ENCODE data around the gene NUF2.
"Not testable (repeated sequence)": the region's sequence is repeated elsewhere in the genome, so short reads cannot be mapped to it uniquely, and the experiment has no call there.

NUF2 gene

DNA sequence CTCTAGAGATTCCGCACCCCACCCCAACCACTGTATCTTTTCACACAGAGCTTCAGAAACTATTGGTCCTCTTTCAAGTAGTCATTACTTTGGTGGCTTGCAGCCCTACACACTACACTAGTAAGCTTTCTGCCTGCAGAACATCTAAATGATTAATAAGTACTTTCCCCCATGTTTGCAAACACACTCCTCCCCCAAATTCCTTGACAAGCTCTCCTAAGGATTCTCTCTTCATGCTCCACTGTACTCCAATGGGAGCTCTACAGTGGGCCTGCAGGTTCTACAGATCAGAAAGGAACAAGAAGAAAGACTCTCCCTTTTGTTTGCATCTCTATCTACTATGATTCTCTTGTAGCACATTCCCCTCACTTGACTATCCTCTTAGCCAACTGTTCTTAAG is 16.3 kb upstream of the NUF2 start:
- H3K27ac ChIP-seq = no peak overlapping the region
- CTCF ChIA-PET = interaction anchor here (1.4 kb wide), 1 partner anchor 10 kb away, joined by 3 read pairs; no protein-coding TSS in a partner anchor
- TF ChIP-seq, protein P1, sequence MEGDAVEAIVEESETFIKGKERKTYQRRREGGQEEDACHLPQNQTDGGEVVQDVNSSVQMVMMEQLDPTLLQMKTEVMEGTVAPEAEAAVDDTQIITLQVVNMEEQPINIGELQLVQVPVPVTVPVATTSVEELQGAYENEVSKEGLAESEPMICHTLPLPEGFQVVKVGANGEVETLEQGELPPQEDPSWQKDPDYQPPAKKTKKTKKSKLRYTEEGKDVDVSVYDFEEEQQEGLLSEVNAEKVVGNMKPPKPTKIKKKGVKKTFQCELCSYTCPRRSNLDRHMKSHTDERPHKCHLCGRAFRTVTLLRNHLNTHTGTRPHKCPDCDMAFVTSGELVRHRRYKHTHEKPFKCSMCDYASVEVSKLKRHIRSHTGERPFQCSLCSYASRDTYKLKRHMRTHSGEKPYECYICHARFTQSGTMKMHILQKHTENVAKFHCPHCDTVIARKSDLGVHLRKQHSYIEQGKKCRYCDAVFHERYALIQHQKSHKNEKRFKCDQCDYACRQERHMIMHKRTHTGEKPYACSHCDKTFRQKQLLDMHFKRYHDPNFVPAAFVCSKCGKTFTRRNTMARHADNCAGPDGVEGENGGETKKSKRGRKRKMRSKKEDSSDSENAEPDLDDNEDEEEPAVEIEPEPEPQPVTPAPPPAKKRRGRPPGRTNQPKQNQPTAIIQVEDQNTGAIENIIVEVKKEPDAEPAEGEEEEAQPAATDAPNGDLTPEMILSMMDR (conservative IDR thresholded peaks at IDR 0.05; ENCODE audit: low read depth) = no peak
- POLR2A ChIA-PET (ENCODE audit: low non-redundant PET) = no interaction called here
- DNase-seq (ENCODE audit: low spot score) = no peak

DNA sequence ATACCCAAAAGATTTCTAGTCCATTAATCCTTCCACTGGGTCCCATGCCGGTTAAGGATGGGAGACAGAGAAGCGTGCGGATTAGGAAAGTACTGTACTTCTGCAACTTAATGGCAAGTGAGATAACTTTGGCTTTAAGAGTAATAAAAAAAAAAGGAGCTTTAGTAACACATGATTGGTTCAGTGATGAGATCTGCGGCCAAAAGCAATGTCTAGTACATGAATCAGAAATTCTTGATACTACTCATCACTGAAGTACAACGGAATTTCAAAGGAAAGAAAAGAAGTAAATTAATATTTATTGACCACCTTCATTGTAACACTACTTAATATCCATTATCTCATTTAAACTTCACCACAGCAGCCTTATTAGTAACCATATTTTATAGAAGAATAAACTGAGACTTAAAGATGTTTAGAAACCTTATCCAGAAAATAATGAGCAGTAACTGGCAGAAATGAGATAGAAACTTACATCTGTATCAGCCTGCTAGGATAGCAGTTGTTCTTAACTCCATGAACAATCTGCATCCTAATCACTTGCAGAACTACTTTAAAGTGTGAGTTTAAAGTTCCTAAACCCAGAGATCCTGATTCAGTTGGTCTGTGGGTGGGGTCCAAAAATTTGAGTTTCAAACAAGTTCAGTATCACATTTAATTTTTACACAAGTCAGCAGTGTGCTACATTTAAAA is 14.1 kb upstream of the NUF2 start:
- CTCF ChIA-PET = interaction anchor here (0.5 kb wide), 1 partner anchor 429 kb away, joined by 3 read pairs; no protein-coding TSS in a partner anchor
- POLR2A ChIA-PET (ENCODE audit: low non-redundant PET) = no interaction called here
- peak; percentile 34 for DNase-seq (ENCODE audit: low spot score)
- TF ChIP-seq, protein P1 (conservative IDR thresholded peaks at IDR 0.05; ENCODE audit: low read depth) = no peak
- H3K27ac ChIP-seq = no peak overlapping the region

DNA sequence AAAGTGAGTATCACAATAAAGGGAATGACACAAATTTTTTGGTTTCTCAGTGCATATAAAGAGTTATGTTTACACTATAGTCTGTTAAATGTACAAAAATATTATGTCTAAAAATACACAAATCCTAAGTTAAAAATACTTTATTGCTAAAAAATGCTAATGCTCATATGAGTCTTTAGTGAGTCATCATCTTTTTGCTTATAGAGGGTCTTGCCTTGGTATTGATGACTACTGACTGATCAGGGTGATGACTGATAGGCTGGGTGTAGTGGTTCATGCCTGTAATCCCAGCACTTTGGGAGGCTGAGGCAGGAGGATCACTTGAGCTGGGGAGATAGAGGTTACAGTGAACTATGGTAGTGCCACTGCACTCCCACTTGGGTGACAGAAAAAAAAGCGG is 12.9 kb upstream of the NUF2 start:
- TF ChIP-seq, protein P1 (conservative IDR thresholded peaks at IDR 0.05; ENCODE audit: low read depth) = no peak
- DNase-seq (ENCODE audit: low spot score) = no peak
- POLR2A ChIA-PET (ENCODE audit: low non-redundant PET) = no interaction called here
- no peak overlapping the region for H3K27ac ChIP-seq
- CTCF ChIA-PET = no interaction called here

DNA sequence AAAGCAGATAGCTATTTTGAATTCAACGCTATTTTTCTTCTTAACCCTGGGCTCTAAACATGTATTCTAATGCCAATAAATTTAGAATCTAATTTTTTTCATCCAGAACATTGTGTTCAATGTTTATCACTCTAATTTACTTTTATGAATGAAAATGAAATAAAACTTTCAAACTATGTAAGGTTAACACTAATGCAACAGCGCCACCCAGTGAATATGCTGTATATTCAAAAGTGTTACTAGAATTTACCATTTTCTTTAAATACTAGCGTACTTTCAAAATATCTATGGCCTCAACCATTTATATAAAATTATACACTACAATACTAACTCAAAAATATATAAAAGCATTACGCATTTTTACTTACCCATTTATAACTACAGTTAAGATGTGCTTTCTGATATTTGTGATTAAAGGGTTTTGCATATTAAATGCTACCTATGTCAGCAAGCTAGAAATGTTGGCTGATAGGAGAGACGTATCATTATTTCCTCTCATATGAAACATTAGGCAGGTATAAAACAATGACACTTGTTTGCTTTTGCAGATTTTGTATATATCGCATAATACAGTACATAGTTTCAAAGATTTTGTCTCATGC is 5.9 kb upstream of the NUF2 start:
- ChIA-PET POLR2A (ENCODE audit: low non-redundant PET) (no interaction called here), CTCF (interaction anchor here (0.5 to 1.6 kb wide), 10 partner anchors 10 to 467 kb away, joined by 3 to 15 read pairs (median 3); partner anchors contain the start of gene RGS4)
- peak; percentile 6 for DNase-seq (ENCODE audit: low spot score)

DNA sequence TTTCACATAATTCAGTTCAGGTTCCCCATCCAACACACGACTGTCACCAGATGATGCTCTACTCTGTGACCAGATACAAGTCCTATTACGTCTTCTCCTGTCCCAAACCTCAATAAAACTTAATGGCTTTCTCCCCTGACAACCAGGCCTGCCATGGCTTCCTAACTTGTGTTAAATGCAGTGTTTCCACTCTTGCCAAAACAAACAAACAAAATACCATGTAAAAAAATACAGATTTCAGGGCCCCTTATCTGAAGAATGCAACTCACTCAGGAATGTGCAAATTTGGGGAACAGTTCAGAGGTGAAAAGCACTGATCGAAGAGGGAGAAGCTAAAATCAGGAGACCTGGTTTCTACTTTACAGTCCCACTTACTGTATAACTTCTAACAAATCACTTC is 863 bp upstream of the NUF2 start:
- TF ChIP-seq, protein P1 (conservative IDR thresholded peaks at IDR 0.05; ENCODE audit: low read depth) = no peak
- H3K27ac ChIP-seq = no peak overlapping the region
- CTCF ChIA-PET = no interaction called here
- POLR2A ChIA-PET (ENCODE audit: low non-redundant PET) = interaction anchor here (0.6 kb wide), 1 partner anchor 43 kb away, joined by 4 read pairs; no protein-coding TSS in a partner anchor
- DNase-seq (ENCODE audit: low spot score) = no peak

More for the DNA sequence above, 5.9 kb upstream of the NUF2 start:
- TF ChIP-seq, protein P1 (conservative IDR thresholded peaks at IDR 0.05; ENCODE audit: low read depth) = peak; percentile 74
- no peak overlapping the region for H3K27ac ChIP-seq

DNA sequence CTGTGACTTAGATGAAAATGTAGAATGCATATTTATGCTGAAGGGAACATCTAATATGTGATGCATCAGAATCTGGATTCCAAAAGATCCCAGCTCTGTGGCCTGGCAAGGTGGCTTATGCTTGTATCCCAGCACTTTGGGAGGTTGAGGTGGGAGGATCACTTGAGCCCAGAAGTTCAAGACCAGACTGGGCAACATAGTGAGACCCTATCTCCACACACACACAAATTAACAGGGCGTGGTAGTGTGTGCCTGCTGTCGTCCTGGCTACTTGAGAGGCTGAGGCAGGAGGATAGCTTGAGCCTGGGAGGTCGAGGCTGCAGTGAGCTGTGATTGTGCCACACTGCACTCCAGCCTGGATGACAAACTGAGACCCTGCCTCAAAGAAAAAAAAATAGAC is 1.6 kb downstream of the NUF2 start:
- DNase-seq (ENCODE audit: low spot score); H3K27ac ChIP-seq; POLR2A ChIA-PET (ENCODE audit: low non-redundant PET): not testable (repeated sequence)
- CTCF ChIA-PET = interaction anchor here (0.6 to 1.0 kb wide), 2 partner anchors 19 to 56 kb away, joined by 3 to 4 read pairs; no protein-coding TSS in a partner anchor

DNA sequence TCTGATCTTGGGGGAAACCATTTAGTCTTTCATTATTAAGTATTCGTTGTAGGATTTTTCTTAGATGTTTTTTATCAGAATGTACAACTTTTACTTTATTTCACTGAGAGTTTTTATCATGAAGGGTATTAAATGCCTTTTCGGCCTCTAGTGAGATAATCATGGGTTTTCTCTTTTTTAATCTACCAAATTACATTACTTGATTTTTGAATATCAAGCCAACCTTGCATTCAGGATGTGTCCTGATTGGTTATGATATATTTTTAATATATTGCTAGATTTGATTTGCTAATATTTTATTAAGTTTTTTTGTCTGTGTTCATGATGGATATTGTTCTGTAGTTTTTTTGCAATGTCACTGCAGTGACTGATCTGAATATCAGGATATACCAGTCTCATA is 9.4 kb downstream of the NUF2 start:
- TF ChIP-seq, protein P1 (conservative IDR thresholded peaks at IDR 0.05; ENCODE audit: low read depth) = no peak
- POLR2A ChIA-PET (ENCODE audit: low non-redundant PET) = no interaction called here

More for the DNA sequence above, 9.4 kb downstream of the NUF2 start:
- CTCF ChIA-PET = interaction anchor here (0.7 kb wide), 1 partner anchor 1927 kb away, joined by 3 read pairs; no protein-coding TSS in a partner anchor
- DNase-seq (ENCODE audit: low spot score) = no peak
- H3K27ac ChIP-seq = no peak overlapping the region
